CD4-positive, alpha-beta T cell treated with Interferon alpha-2 for 1 hour (primary cell): ENCODE measurements around the gene CCDC141.

Source experiments
- DNase-seq, 2 donors: peaks; one replicate each; pipeline ENCODE4 v3.0.0-alpha.2; 2020 to 2022

Gene CCDC141

GRCh38 chr2:178819147-178819875 is 230.6 kb downstream of the CCDC141 start:
- DNase-seq, result no peak

GRCh38 chr2:178811901-178812300 is 238.0 kb downstream of the CCDC141 start:
- no peak for DNase-seq

GRCh38 chr2:178811045-178811444 is 238.9 kb downstream of the CCDC141 start:
- no peak for DNase-seq

DNA sequence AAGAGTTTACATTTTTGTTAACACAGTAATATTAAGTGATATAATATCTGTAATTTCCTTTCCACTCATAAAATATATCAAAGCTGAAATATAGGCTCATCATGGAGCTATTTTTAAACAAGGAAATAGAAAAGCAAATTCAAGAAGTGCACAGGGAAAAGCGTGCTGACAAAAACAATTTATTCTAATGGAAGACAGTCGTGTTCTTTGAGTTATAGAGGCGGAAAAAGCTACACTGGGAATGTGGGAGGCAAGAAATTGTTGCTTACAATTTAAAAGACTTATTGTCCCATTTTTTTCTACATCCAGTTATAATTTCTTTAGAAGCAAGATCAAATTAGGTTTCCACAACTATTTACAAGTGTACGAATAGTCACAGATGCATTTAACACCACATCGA is 239.5 kb downstream of the CCDC141 start:
- no peak for DNase-seq

GRCh38 chr2:178807227-178808008 is 242.5 kb downstream of the CCDC141 start, which contains the start of gene TTN:
TSS of gene TTN (minus strand) at chr2:178807423. CDS start at chr2:178804642, 2,781 bp downstream.
- DNase-seq, result no peak

- no peak for DNase-seq
Measured at GRCh38 chr2:178806543-178806942, 243.4 kb downstream of the CCDC141 start.

DNA sequence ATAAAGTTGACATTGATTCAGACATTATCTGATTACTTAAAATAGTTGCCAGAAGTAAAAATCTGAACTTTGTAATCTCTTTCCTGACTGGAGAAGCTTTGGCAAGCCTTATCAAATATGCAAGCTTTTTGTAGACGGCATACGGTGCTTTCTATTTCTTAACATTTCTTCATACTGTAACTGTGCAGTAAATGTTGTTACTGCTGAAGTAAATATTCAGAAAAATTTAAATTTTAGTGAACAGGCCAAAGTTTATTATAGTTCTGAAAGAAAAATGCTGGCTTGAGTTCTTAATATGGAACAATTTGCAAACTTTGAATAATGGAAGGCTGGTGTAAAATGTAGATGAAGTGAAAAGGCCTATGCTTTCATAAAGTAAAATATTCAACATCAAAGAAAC is 244.5 kb downstream of the CCDC141 start:
- DNase-seq, result no peak

- no peak for DNase-seq
Measured at GRCh38 chr2:178804791-178805190, 245.1 kb downstream of the CCDC141 start.

DNA sequence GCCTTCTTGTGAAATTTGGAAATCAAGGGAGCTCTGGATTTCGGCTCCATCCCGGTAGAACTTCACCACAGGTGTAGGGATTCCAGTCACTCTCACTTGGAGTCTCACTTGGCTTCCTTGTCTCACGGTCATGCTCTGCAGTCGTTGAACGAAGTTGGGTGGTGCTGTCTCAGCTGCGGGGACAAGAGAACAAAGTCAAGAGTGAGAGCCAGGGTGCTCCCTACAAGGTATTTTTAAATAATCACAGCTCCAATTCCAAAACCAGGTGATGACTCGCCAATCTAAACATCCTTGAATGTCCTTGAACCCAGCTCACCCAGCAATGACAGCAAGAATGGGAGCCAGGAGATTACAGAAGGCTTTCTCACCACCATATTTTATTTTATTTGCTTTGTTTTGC is 249.4 kb downstream of the CCDC141 start:
- DNase-seq, result no peak

GRCh38 chr2:178799305-178799704 is 250.6 kb downstream of the CCDC141 start:
- no peak for DNase-seq

- peak in 1 of 2 donors; percentile 23 for DNase-seq
Measured at GRCh38 chr2:178796079-178796677, 253.8 kb downstream of the CCDC141 start.

GRCh38 chr2:178787934-178788333 is 262.0 kb downstream of the CCDC141 start:
- DNase-seq, result no peak

DNA sequence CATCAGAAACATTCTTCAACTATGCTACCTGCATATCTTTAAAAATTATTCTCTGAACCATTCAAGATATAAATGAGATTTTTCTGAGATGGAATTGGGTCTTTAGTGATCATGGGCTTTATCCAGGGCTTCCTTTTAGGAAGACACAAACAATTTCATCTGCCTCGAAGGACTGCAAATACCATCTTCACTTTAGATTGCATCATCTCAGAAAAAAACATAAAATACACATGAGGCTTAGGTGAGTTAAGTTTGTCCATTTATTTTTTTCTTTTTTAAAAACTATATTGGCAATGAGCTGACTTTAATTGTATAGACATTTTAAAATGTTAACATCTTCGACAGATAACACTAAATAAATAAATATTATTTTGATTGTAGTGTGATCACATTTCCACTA is 262.8 kb downstream of the CCDC141 start:
- DNase-seq, result no peak

GRCh38 chr2:178783889-178784288 is 266.0 kb downstream of the CCDC141 start:
- no peak for DNase-seq

GRCh38 chr2:178782236-178782635 is 267.7 kb downstream of the CCDC141 start:
- no peak for DNase-seq
